Prostate gland (tissue), 2 donors: Measurements from ENCODE around the gene PCDHA10. TPM values are rescaled to one million over a fixed set of nuclear protein-coding genes. Genes with fewer than 3 reads are reported as not detected.

Source experiments
- DNase-seq: peaks from one replicate; pipeline ENCODE4 v3.0.0-alpha.2; 2019; ENCODE audit warnings: low spot score
- H3K27ac ChIP-seq, 2 donors: fragments of 200-600 bp; sonication (generic); 2 replicates each; pipeline ENCODE4 v1.5.1; 2017 to 2019
- H3K27me3 ChIP-seq: fragments of 200-600 bp; sonication (generic); replicated peaks from 2 replicates; pipeline ENCODE4 v1.5.1; 2019; ENCODE audit not compliant: insufficient read depth
- H3K36me3 ChIP-seq, 2 donors: fragments of 200-600 bp; sonication (generic); 1 replicate in 1 of 2; 2 replicates in 1 of 2; pipeline versions ENCODE4 v1.5.1 to v1.8.1; 2017 to 2019
- H3K4me1 ChIP-seq: fragments of 200-600 bp; sonication (generic); replicated peaks from 2 replicates; pipeline ENCODE4 v1.5.1; 2019
- H3K4me3 ChIP-seq, 2 donors: fragments of 200-600 bp; sonication (generic); 2 replicates each; pipeline ENCODE4 v1.5.1; 2017 to 2019
- H3K9me3 ChIP-seq: fragments of 200-600 bp; sonication (generic); 2 replicates; pipeline ENCODE4 v1.5.1; 2017
- POLR2A ChIP-seq: fragments of 450-650 bp; IDR thresholded peaks from one replicate; pipeline ENCODE4 v1.6.1; 2016; ENCODE audit warnings: antibody characterized with exemption, mild to moderate bottlenecking
- POLR2AphosphoS5 ChIP-seq: sonication (generic); formaldehyde crosslinking; IDR thresholded peaks from one replicate; pipeline ENCODE4 v1.6.1; 2017; ENCODE audit warnings: antibody characterized with exemption
- WGBS: methylation state at CpG from one replicate; pipeline ENCODE4 v1.1.5; 2018; 5-methylcytosine and 5-hydroxymethylcytosine counted together
- intact Hi-C: fragments of 100-400 bp; cut with DNase I; formaldehyde crosslinking; loops from one replicate; pipeline ENCODE4 v1.14.2; 2022
- total RNA-seq, 2 donors: library from RNA; depleted of rRNA; stranded (reverse); fragments of >200 nt; gene quantifications; one replicate each; pipeline ENCODE4 v1.1.0, GENCODE V29; 2016
- TF ChIP-seq, protein P1 (sequence below), 4 experiments: fragments of 200-600 bp in 2 of 4; fragments of 450-650 bp in 2 of 4; sonication (generic) in 2 of 4; IDR thresholded peaks; 1 replicate in 3 of 4; 2 replicates in 1 of 4; pipeline ENCODE4 v1.5.1; 2016 to 2019; ENCODE audit warnings: antibody characterized with exemption in 4 of 4, mild to moderate bottlenecking in 2 of 4, moderate library complexity in 2 of 4

The PCDHA10 gene
- total RNA-seq, 2 donors from 2014 or later = 1.0 to 2.2 TPM

DNA sequence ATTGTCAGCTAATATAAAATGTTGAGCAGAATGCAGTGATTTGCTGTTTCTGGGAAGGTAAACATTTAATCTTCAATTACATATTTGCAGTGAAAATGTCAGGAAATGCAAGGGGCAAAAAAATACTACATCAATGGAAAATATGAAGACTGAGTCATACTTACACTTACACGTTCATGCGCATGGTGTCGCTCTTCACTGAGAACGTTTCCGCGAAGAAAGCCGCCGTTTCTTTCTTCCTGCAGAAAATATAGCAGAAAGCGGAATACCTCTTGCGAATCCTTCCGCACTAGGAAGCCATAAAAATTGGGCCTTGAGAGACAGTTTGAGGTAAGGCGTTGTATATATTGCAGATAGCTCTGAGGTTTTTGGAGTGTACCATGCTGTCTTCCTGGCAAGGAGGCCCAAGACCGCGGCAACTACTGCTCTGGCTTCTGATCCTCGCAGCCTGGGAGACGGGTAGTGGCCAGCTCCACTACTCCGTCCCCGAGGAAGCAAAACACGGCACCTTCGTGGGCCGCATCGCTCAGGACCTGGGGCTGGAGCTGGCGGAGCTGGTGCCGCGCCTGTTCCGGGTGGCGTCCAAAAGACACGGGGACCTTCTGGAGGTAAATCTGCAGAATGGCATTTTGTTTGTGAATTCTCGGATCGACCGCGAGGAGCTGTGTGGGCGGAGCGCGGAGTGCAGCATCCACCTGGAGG lies 26.3 kb downstream of the PCDHA10 start, which contains the start of gene PCDHA13:
TSS of gene PCDHA13 (plus strand) at position 236 of the 702 bp plus-strand sequence. CDS start at position 381, 145 bp downstream.
- Histone ChIP-seq H3K27me3 (no peaks in the 10 kb centered on the region), H3K27ac (no peak within 1 kb of the TSS), H3K4me1 (no peaks in the 10 kb centered on the region), H3K9me3 (no peaks in the 10 kb centered on the region), H3K36me3 (no peaks in the 10 kb centered on the region), H3K4me3 (no peak within 1 kb of the TSS)
- no peak for TF ChIP-seq POLR2A
- TF ChIP-seq POLR2AphosphoS5 = no peak
- TF ChIP-seq, protein P1, sequence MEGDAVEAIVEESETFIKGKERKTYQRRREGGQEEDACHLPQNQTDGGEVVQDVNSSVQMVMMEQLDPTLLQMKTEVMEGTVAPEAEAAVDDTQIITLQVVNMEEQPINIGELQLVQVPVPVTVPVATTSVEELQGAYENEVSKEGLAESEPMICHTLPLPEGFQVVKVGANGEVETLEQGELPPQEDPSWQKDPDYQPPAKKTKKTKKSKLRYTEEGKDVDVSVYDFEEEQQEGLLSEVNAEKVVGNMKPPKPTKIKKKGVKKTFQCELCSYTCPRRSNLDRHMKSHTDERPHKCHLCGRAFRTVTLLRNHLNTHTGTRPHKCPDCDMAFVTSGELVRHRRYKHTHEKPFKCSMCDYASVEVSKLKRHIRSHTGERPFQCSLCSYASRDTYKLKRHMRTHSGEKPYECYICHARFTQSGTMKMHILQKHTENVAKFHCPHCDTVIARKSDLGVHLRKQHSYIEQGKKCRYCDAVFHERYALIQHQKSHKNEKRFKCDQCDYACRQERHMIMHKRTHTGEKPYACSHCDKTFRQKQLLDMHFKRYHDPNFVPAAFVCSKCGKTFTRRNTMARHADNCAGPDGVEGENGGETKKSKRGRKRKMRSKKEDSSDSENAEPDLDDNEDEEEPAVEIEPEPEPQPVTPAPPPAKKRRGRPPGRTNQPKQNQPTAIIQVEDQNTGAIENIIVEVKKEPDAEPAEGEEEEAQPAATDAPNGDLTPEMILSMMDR (IDR thresholded peaks at IDR 0.05) = peak in 1 of 4 experiments; percentile 22
- WGBS = 14% methylated on average over 35 of the region's 35 CpGs
- no peak for DNase-seq
- intact Hi-C loops = no loop called here

DNA sequence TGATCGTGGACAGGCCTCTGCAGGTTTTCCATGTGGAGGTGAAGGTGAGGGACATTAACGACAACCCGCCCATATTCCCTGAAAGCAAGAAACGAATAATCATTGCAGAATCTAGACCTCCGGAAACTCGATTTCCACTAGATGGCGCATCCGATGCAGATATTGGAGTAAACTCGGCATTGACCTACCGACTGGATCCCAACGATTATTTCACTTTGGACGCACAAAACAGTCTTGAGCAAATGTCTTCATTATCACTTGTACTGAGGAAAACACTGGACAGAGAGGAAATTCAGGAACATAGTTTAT lies 26.8 kb downstream of the PCDHA10 start:
- H3K4me3 ChIP-seq = no peak overlapping the region
- 19% methylated on average over 12 of the region's 12 CpGs for WGBS
- no peak for TF ChIP-seq POLR2AphosphoS5
- TF ChIP-seq, protein P1 (IDR thresholded peaks at IDR 0.05) = no peak
- no peak for TF ChIP-seq POLR2A
- intact Hi-C loops = no loop called here
- no peaks in the 10 kb centered on the region for H3K9me3 ChIP-seq
- H3K4me1 ChIP-seq = no peaks in the 10 kb centered on the region
- H3K27ac ChIP-seq = no peak overlapping the region
- H3K27me3 ChIP-seq = no peaks in the 10 kb centered on the region
- DNase-seq = no peak
- no peaks in the 10 kb centered on the region for H3K36me3 ChIP-seq

DNA sequence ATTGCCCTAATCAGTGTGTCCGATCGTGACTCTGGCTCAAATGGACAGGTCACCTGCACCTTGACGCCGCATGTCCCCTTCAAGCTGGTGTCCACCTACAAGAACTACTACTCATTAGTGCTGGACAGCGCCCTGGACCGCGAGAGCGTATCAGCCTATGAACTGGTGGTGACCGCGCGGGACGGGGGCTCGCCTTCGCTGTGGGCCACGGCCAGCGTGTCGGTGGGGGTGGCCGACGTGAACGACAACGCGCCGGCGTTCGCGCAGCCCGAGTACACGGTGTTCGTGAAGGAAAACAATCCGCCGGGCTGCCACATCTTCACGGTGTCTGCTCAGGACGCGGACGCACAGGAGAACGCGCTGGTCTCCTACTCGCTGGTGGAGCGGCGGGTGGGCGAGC lies 27.7 kb downstream of the PCDHA10 start:
- Histone ChIP-seq H3K4me3 (no peak overlapping the region), H3K27me3 (no peaks in the 10 kb centered on the region), H3K27ac (no peak overlapping the region), H3K9me3 (no peaks in the 10 kb centered on the region), H3K36me3 (no peaks in the 10 kb centered on the region), H3K4me1 (no peaks in the 10 kb centered on the region)
- no peak for TF ChIP-seq POLR2A
- no peak for TF ChIP-seq POLR2AphosphoS5
- TF ChIP-seq, protein P1 (IDR thresholded peaks at IDR 0.05) = no peak
- intact Hi-C loops = no loop called here
- DNase-seq = no peak
- 37% methylated on average over 41 of the region's 41 CpGs for WGBS

DNA sequence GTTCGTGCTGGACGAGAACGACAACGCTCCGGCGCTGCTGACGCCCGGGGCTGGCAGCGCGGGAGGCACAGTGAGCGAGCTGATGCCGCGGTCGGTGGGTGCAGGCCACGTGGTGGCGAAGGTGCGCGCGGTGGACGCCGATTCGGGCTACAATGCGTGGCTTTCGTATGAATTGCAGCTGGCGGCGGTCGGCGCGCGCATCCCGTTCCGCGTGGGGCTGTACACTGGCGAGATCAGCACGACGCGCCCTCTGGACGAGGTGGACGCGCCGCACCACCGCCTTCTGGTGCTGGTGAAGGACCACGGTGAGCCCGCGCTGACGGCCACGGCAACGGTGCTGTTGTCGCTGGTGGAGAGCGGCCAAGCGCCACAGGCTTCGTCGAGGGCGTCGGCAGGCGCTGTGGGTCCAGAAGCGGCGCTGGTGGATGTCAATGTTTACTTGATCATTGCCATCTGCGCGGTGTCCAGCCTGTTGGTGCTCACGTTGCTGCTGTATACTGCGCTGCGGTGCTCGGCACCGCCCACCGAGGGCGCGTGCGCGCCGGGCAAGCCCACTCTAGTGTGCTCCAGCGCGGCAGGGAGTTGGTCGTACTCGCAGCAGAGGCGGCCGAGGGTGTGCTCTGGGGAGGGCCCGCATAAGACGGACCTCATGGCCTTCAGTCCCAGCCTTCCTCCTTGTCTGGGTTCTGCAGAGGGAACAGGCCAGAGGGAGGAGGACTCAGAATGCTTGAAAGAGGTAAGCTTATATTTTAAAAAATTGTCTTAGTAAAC lies 28.4 kb downstream of the PCDHA10 start:
- intact Hi-C loops = no loop called here
- H3K9me3 ChIP-seq = no peaks in the 10 kb centered on the region
- TF ChIP-seq, protein P1 (IDR thresholded peaks at IDR 0.05) = no peak
- TF ChIP-seq POLR2A (no peak), POLR2AphosphoS5 (no peak)

More for the DNA sequence above, 28.4 kb downstream of the PCDHA10 start:
- no peak for DNase-seq
- Histone ChIP-seq H3K4me3 (no peak overlapping the region), H3K27me3 (no peaks in the 10 kb centered on the region), H3K27ac (no peak overlapping the region), H3K36me3 (no peaks in the 10 kb centered on the region), H3K4me1 (no peaks in the 10 kb centered on the region)
- WGBS = 38% methylated on average over 42 of the region's 79 CpGs
